Esophagus mucosa (tissue), 1 donor: ENCODE data around the gene SUPT6H. TPM values are rescaled to one million over a fixed set of nuclear protein-coding genes. Genes with fewer than 3 reads are reported as not detected.

Source experiments
- ATAC-seq: fragments of 200-7000 bp; cut with Tn5 transposase; one replicate; pipeline ENCODE4 v1.9.1; 2020
- total RNA-seq: library from RNA; stranded (reverse); gene quantifications from one replicate; pipeline ENCODE4 v1.2.4, GENCODE V29; 2023
- donor health status: DM: yes; HTN: yes; CAD: no.

SUPT6H gene
- total RNA-seq, 1 donor from 2014 or later = 31.8 TPM

- ATAC-seq = no peak
Observed at GRCh38 chr17:28751600-28752366, 89.8 kb downstream of the SUPT6H start.

Other genes with a start within 250 kb of the SUPT6H start
- gene SLC13A2, start 188.6 kb upstream of the SUPT6H start, total RNA-seq = not detected
- gene FOXN1, start 155.9 kb upstream of the SUPT6H start, total RNA-seq = 14.8 TPM
- gene UNC119, start 109.6 kb upstream of the SUPT6H start, total RNA-seq = 19.2 TPM
- 37.3 TPM for gene PIGS, start 90.7 kb upstream of the SUPT6H start, total RNA-seq
- 24.9 TPM for gene ALDOC, start 85.3 kb upstream of the SUPT6H start, total RNA-seq
- gene SPAG5, start 63.2 kb upstream of the SUPT6H start, total RNA-seq = 24.3 TPM
- gene RSKR, start 48.0 kb upstream of the SUPT6H start, total RNA-seq = 4.2 TPM
- gene BLTP2, start 17.0 kb upstream of the SUPT6H start, total RNA-seq = 67.9 TPM
- gene SDF2, start 299 bp upstream of the SUPT6H start, total RNA-seq = 29.0 TPM
- gene PROCA1, start 49.7 kb downstream of the SUPT6H start, total RNA-seq = 0.64 TPM
- gene RAB34, start 55.7 kb downstream of the SUPT6H start, total RNA-seq = 34.2 TPM
- 1,336 TPM for gene RPL23A, start 57.8 kb downstream of the SUPT6H start, total RNA-seq
- gene TLCD1, start 64.0 kb downstream of the SUPT6H start, total RNA-seq = 14.7 TPM
- 3.9 TPM for gene NEK8, start 66.6 kb downstream of the SUPT6H start, total RNA-seq
- gene TRAF4, start 81.8 kb downstream of the SUPT6H start, total RNA-seq = 41.6 TPM
- gene FAM222B, start 180.6 kb downstream of the SUPT6H start, total RNA-seq = 12.2 TPM
- 31.7 TPM for gene ERAL1, start 192.8 kb downstream of the SUPT6H start, total RNA-seq
- 111 TPM for gene FLOT2, start 235.5 kb downstream of the SUPT6H start, total RNA-seq
- 10.0 TPM for gene DHRS13, start 240.9 kb downstream of the SUPT6H start, total RNA-seq